Measurements from ENCODE around the gene FYB2.
"Not testable (repeated sequence)": the region's sequence is repeated elsewhere in the genome, so short reads cannot be mapped to it uniquely, and the experiment has no call there.

FYB2 gene

GRCh38 chr1:56795870-56796269, 23.3 kb downstream of the FYB2 start:
- no peak for DNase-seq

DNA sequence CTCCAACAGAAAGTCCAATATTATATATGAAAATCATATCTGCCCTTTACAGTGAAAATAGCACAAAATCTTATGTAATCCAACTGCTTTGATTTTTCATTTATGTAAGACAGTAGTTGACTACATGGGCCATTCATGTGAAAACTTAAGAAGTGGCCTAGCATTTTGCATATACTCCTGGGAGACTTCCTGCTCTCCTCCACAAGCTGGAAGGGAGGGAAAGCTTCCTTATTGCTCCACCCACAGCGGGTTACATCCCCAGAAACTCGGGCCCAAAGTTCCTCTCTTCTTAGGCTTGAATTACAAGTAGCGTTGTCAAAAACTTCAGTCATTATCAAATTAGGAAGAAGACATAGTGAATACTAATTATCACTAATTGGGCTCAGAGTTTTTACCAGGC, 29.2 kb downstream of the FYB2 start:
- no peak for DNase-seq

GRCh38 chr1:56788588-56788987, 30.6 kb downstream of the FYB2 start:
- peak; percentile 20 for DNase-seq

- DNase-seq = no peak
These were observed 31.1 kb downstream of the FYB2 start for GRCh38 chr1:56788102-56788501.

DNA sequence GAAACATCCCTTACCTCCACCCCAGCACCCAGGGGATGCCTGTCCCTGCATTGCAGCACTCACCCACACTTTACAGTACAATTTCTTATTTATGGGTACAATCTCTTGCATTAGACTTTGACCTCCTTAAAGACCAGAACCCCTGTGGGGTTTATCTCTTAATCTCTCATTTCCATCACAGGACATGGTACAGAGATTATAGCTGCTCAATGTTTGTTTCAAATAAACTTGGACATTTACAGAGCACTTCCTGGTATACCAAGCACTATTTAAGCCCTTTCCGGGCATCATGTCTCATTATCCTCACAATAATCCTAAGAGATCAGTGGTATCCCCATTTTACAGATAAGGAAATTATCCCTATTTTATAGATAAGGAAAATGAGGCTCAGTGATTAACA, 31.9 kb downstream of the FYB2 start:
- DNase-seq = no peak

- DNase-seq = no peak
These were observed 36.4 kb downstream of the FYB2 start for GRCh38 chr1:56782773-56783172.

DNA sequence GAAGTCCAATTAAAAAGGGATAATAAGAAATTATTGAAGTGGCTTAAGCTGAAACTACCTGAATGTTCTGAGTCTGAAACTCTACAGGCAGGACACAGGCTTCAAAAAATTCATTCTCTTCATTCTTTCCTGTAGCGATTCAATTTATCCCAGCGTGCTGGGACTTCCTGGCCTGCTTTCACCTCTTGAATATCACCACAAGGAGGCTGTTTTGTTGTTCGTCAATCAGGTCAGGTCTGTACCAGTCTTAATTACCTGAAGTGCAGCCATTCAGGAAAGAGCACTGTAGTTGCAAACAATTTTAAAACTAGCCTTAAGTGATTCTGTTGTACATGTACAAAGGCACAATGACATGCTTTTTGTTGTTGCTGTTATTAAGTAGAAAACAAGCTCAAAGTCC, 38.4 kb downstream of the FYB2 start:
- DNase-seq = no peak

DNA sequence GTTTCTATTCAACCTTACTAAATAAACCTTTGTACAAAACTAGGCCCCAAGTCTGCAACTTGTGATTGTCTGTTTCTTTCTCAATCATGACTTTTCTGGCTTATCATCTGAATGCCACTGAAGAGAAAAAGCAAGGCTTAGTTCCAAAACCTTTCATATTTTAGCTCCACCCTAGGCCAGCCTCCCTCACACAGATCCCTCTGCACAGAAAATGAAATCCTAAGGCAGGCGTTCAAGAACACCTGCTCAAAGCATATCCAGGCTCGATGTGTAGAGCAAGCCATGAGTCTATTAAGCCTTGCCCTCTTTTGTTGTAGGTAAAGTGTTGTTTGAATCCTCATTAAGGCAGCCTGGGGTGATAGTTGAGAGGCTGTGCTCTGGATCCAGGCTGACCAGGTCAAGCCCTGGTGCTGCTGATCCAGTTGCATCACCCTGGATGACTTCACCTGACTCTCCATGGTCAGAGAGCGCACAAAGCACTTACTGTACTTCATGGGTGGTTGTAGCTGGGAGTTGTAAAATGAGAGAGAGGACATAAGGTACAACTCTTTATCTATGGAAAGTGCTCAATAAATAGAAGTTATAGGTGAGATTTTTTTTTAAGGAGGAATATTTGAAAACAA, 39.0 kb downstream of the FYB2 start:
- DNase-seq = no peak

DNA sequence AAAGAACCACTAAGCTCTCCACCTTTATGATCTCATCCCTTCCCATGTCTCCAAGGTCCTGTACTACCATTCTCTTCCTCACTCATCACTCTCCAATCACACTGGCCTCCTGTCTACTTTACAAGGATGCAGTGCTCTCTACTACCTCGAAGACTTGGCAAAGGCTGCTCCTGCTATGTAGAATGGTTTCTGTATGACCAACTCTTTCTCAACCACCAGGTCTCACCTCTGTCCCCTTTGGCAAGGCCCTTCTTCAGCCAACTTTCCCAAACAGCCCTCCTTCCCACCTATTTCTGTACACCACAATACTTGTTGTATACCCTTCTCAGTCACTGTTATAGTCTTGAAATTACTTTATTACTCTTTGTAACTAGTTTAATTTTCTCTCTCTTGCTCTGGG, 41.2 kb downstream of the FYB2 start:
- no peak for DNase-seq

DNA sequence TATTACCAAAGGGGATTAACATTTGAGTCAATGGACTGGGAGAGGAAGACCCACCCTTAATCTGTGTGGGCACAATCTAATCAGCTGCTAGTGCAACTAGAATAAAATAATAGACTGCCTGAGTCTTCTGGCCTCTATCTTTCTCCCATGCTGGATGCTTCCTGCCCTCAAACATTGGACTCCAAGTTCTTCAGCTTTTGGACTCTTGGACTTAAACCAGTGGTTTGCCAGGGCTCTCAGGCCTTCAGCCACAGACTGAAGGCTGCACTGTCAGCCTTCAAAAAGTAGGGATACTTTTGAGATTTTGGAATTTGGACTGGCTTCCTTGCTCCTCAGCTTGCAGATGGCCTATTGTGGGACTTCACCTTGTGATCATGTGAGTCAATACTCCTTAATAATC, 44.5 kb downstream of the FYB2 start:
- not testable (repeated sequence) for DNase-seq

DNA sequence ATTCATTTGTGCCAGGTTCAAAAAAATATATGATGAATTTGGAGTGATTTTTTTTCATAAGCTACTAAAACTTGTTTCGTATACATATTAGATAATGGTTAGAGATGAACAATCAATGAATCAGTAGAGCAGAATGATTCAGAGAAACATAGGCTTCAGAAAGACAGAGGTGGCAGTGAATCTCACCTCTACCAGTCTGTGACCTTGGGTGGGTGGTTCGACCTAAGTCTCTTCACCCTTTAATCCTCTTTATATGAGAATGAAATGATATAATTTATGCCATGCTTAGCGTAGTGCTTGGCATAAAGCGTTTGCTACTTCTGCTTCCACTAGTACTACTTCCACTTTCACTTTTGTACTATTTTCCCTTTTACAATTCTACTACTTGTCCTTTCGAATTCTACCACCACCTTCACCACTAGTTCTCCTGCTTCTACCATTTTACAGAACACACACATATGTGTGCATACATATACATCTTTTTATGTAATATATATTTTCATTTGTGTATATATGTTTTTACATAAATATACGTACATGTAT, 45.1 kb downstream of the FYB2 start:
- no peak for DNase-seq

- DNase-seq = no peak
These were observed 45.7 kb downstream of the FYB2 start for GRCh38 chr1:56773341-56774066.

DNA sequence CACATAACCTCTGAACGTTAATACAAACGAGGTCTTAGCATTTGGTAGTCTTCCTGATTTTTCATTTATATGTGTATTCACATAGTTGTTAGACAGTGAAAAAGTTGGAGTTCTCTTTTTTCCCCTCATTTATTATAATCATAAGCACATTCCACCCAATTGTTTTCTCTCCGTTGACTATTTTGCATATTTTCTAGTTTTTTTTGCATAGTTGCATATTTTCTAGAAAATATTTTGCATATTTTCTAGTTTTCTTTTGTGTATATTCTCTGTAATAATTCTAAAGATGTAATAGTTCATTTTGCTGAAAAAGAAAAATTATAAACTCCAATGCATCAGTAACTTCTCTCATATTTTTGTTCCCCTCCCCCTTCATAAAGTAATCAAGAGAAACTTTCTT, 47.5 kb downstream of the FYB2 start:
- DNase-seq = no peak

- DNase-seq = no peak
These were observed 60.4 kb downstream of the FYB2 start for GRCh38 chr1:56758794-56759193.

- DNase-seq = no peak
These were observed 61.1 kb downstream of the FYB2 start for GRCh38 chr1:56758135-56758534.

DNA sequence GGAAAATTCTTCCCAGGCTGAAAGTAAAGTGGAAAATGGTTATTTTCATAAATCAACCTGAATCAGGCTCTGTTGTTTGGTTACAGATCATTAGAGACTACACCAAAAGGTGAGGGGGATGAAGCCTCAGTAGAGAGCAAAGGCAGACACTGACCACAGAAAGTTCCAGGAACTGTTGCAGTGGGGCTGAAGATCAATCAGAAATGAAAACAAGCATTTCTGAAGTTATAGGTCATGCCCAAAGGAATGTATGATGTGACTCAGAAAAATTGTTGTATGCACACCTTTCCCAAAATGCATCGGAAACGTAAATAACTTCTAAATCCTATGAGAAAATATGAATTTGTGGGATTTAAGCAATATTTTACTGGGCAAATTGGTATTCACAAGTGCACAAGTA, 63.3 kb downstream of the FYB2 start:
- DNase-seq = no peak

- peak; percentile 4 for DNase-seq
These were observed 64.3 kb downstream of the FYB2 start for GRCh38 chr1:56754708-56755479.

DNA sequence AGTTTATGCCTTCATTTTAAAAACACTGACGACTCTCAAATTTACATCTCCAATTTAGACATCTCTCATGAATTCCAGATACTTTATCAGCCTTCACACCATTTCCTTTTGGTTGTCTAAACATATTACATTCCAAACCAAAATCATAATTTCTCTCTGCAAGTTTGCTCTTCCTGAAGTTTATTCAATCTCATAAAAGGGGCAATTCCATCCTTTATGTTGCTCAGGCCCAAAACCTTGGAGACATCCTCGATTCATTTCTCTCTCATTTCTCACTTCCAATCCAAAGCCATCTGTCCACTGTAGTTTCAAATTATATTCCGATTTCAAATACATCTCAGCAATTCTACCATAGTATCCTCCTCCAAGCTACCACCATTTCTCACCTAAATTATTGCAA, 74.0 kb downstream of the FYB2 start:
- DNase-seq = no peak

DNA sequence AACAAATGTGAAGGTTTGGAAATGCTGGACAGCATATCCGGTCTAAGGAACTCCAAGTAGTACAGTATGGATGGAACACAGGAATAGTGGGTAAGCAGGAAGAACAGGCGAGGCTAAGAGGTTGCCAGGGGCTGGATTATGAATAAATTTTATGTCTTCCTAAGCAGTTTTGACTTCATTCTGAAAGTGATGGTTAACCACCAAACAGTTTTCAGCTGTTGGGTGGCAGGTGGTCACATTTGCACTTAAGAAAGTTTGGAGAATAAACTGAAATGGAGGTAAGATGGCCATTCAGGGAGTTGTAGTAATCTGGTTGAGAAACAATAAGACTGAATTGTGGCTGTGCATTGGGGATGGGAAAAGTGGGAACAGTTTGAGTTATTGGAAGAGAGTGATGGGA, 90.2 kb downstream of the FYB2 start:
- DNase-seq = no peak

DNA sequence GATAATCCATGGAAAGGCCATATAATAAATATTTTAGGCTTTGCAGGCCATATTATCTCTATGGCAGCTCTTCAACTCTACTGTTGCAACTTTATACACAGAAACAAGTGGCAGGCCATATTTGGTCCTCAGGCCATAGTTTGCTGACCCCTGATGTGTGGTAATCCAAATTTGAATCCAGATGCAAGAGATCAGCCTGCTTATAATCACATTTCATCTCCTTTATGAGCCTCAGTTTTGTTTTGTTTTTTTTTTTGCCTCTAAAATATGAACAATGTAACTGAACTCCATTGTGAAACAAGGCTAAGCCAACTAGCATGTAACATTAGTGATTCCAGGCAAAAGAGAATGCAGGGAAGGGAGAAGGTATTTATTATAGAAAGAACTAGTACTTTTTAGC, 92.5 kb downstream of the FYB2 start:
- no peak for DNase-seq

DNA sequence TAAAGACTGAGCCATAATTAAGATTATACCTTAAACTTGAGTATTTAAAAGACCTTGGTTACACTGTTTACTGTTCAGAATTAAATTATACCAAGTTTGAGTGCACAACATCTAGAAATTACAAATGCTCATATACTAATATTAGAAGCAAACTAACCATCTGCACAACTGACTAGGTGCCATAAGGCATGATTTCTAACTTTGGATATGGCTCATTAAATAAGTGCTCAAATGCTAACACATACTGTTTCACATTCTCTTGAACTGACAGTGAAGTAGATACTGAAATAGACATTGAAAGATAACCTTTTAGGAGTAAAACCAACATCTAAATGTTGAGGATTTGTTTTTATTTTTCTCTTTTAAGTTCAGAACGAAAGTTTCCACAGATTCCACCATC, 100.0 kb downstream of the FYB2 start:
- DNase-seq = no peak

- no peak for DNase-seq
These were observed 104.0 kb downstream of the FYB2 start for GRCh38 chr1:56715156-56715555.

- DNase-seq = no peak
These were observed 106.1 kb downstream of the FYB2 start for GRCh38 chr1:56713112-56713511.

- DNase-seq = no peak
These were observed 107.1 kb downstream of the FYB2 start for GRCh38 chr1:56712150-56712549.

Data from NCI-H748 treated with DMSO at 0.1 percent for 48 hours (cell line).